B cell (primary cell): ENCODE results near the gene SETDB2. TPM values are rescaled to one million over a fixed set of nuclear protein-coding genes. Genes with fewer than 3 reads are reported as not detected.

ENCODE experiments used
- ATAC-seq: fragments of 200-7000 bp; cut with Tn5 transposase; one replicate; pipeline ENCODE4 v1.10.0; 2021; ENCODE audit warnings: low read depth, mild to moderate bottlenecking, moderate number of reproducible peaks, moderate library complexity
- CTCF ChIA-PET: fragments of 350-600 bp; sonication (Branson Sonifier 250); formaldehyde crosslinking; loops from one replicate; lab custom pipeline; 2021; ENCODE audit warnings: antibody characterized with exemption, inconsistent platforms; lab: Charles Lee
- POLR2A ChIA-PET: fragments of 350-600 bp; sonication (Branson Sonifier 250); formaldehyde crosslinking; loops from one replicate; lab custom pipeline; 2021; ENCODE audit warnings: antibody characterized with exemption; lab: Charles Lee
- DNase-seq: peaks from one replicate; pipeline ENCODE4 v3.0.0; 2013
- H2AFZ ChIP-seq: 2 replicates; pipeline ENCODE4 v1.6.1; 2012; ENCODE audit warnings: mild to moderate bottlenecking, low read depth, low read length; ENCODE audit not compliant: insufficient read depth, poor library complexity, severe bottlenecking
- H3K27ac ChIP-seq, 2 donors: 1 replicate in 1 of 2; 2 replicates in 1 of 2; pipeline ENCODE4 v1.5.1; 2012 to 2013; ENCODE audit warnings: low read length in 2 of 2, mild to moderate bottlenecking in 2 of 2, moderate library complexity in 1 of 2
- H3K27me3 ChIP-seq, 4 experiments: fragments of 200-600 bp in 1 of 4; sonication (generic) in 1 of 4; replicated peaks in 1 of 4; 1 replicate in 2 of 4; 2 replicates in 2 of 4; pipeline versions ENCODE4 v1.6.1 to v1.7.0; 2013 to 2016; ENCODE audit warnings: low read length in 3 of 4, mild to moderate bottlenecking in 2 of 4, mixed read lengths in 1 of 4, moderate library complexity in 1 of 4; ENCODE audit not compliant: insufficient read depth in 4 of 4, control insufficient read depth in 3 of 4; ENCODE audit errors: control extremely low read depth in 1 of 4
- H3K36me3 ChIP-seq, 2 experiments: replicated peaks in 1 of 2; 1 replicate in 1 of 2; 2 replicates in 1 of 2; pipeline versions ENCODE4 v1.6.1 to v1.7.1; 2013; ENCODE audit warnings: low read length in 1 of 2; ENCODE audit not compliant: insufficient read depth in 2 of 2, control insufficient read depth in 1 of 2; ENCODE audit errors: control extremely low read depth in 1 of 2, extremely low read depth in 1 of 2
- H3K4me1 ChIP-seq, 2 donors: fragments of 200-600 bp in 1 of 2; sonication (generic) in 1 of 2; 1 replicate in 1 of 2; 2 replicates in 1 of 2; pipeline versions ENCODE4 v1.5.1 to v1.6.1; 2013 to 2017; ENCODE audit warnings: low read length in 2 of 2; ENCODE audit not compliant: control insufficient read depth in 2 of 2, insufficient read depth in 2 of 2
- H3K4me2 ChIP-seq: replicated peaks from 2 replicates; pipeline ENCODE3; 2012; ENCODE audit warnings: mild to moderate bottlenecking, low read depth, low read length; ENCODE audit not compliant: poor library complexity, severe bottlenecking
- H3K4me3 ChIP-seq, 5 experiments: fragments of 200-600 bp in 1 of 5; sonication (generic) in 1 of 5; 1 replicate in 3 of 5; 2 replicates in 2 of 5; pipeline versions ENCODE4 v1.5.1 to v1.7.0; 2011 to 2016; ENCODE audit warnings: low read length in 4 of 5, mild to moderate bottlenecking in 4 of 5, low read depth in 2 of 5, control low read depth in 1 of 5, moderate library complexity in 1 of 5; ENCODE audit not compliant: insufficient read depth in 1 of 5; ENCODE audit errors: control extremely low read depth in 1 of 5, extremely low read depth in 1 of 5
- H3K79me2 ChIP-seq: fragments of 200-600 bp; sonication (generic); one replicate; pipeline ENCODE4 v1.6.0; 2016; ENCODE audit warnings: low read length; ENCODE audit not compliant: control insufficient read depth, insufficient read depth
- H3K9ac ChIP-seq: fragments of 200-600 bp; sonication (generic); 2 replicates; pipeline ENCODE4 v1.6.1; 2017; ENCODE audit warnings: mild to moderate bottlenecking, low read length, moderate library complexity
- H3K9me3 ChIP-seq, 3 donors: one replicate each; pipeline versions ENCODE4 v1.6.1 to v1.7.1; 2013; ENCODE audit warnings: low read length in 2 of 3; ENCODE audit not compliant: control insufficient read depth in 2 of 3, insufficient read depth in 1 of 3; ENCODE audit errors: control extremely low read depth in 1 of 3
- H4K20me1 ChIP-seq: 2 replicates; pipeline ENCODE4 v1.6.0; 2012; ENCODE audit warnings: mild to moderate bottlenecking, low read length; ENCODE audit not compliant: insufficient read depth, control insufficient read depth, poor library complexity, severe bottlenecking
- H3K27ac Mint-ChIP-seq: one replicate; pipeline ENCODE4 v1.8.0; 2021; ENCODE audit warnings: mixed read lengths
- H3K27me3 Mint-ChIP-seq: one replicate; pipeline ENCODE4 v1.8.0; 2021; ENCODE audit warnings: mixed read lengths
- H3K4me1 Mint-ChIP-seq: one replicate; pipeline ENCODE4 v1.8.0; 2021; ENCODE audit warnings: mixed read lengths
- H3K4me3 Mint-ChIP-seq: one replicate; pipeline ENCODE4 v1.8.0; 2021; ENCODE audit warnings: mixed read lengths
- H3K9me3 Mint-ChIP-seq: one replicate; pipeline ENCODE4 v1.8.0; 2022; ENCODE audit warnings: mixed read lengths; ENCODE audit not compliant: insufficient read depth
- EZH2 ChIP-seq: IDR thresholded peaks from 2 replicates; pipeline ENCODE4 v1.6.1; 2012; ENCODE audit warnings: borderline replicate concordance, low read depth, mild to moderate bottlenecking, moderate library complexity, low read length; ENCODE audit not compliant: insufficient read depth, poor library complexity, severe bottlenecking
- WGBS: methylation state at CpG from one replicate; pipeline ENCODE4 v1.1.5; 2013; ENCODE audit warnings: missing lambda C conversion rate; ENCODE audit not compliant: insufficient coverage; 5-methylcytosine and 5-hydroxymethylcytosine counted together
- intact Hi-C: fragments of 100-400 bp; cut with micrococcal nuclease; formaldehyde crosslinking; loops from one replicate; pipeline ENCODE4 v1.10.0; 2022
- polyA plus RNA-seq: library from polyadenylated mRNA; depleted of rRNA; stranded (reverse); fragments of >200 nt; gene quantifications from 2 replicates; pipeline ENCODE4 v1.2.3, GENCODE V29; 2012
- total RNA-seq, 2 donors: library from RNA; stranded (reverse); fragments of 120-200 nt in 1 of 2; gene quantifications; 1 replicate in 1 of 2; 2 replicates in 1 of 2; pipeline versions ENCODE4 v1.2.3 to v1.2.4, GENCODE V29; 2013 to 2022
- TF ChIP-seq, protein P1 (sequence below): fragments of 200-600 bp; IDR thresholded peaks from one replicate; pipeline ENCODE4 v1.8.0; 2022; ENCODE audit warnings: antibody characterized with exemption, mild to moderate bottlenecking

The SETDB2 gene
- total and polyA plus RNA-seq, 2 donors (not counting 1 experiment from before 2014, with no cell fraction given): 12.0 to 38.2 TPM

DNA sequence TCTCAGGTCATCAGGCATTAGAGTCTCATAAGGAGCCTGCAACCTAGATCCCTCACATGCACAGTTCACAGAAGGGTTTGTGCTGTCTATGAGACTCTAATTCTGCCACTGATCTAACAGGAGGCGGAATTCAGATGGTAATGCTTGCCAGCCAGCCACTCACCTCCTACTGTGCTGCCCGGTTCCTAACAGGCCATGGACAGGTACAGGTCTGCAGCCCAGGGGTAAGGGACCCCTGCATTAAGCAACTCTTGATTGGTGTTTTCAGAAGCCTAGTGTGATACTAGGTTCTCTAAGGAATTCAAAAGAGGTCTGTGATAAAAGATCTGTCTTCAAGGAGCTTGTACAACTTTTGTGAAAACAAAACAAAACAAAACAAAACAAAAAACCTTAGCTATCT lies 31.3 kb upstream of the SETDB2 start:
- Histone ChIP-seq H3K4me1 (no peaks in the 10 kb centered on the region), H3K27ac (no peak overlapping the region), H2AFZ (no peak overlapping the region), H3K4me3 (no peak overlapping the region), H3K9me3 (no peaks in the 10 kb centered on the region), H3K79me2 (no peaks in the 10 kb centered on the region), H3K9ac (no peak overlapping the region), H3K27me3 (no peaks in the 10 kb centered on the region), H3K36me3 (no peaks in the 10 kb centered on the region), H3K4me2 (no peak overlapping the region), H4K20me1 (no peaks in the 10 kb centered on the region)
- ATAC-seq (no peak), DNase-seq (no peak)
- Mint-ChIP-seq H3K4me3 (no peak overlapping the region), H3K4me1 (no peaks in the 10 kb centered on the region), H3K27ac (no peak overlapping the region), H3K27me3 (no peaks in the 10 kb centered on the region), H3K9me3 (no peaks in the 10 kb centered on the region)
- ChIA-PET CTCF (no interaction called here), POLR2A (no interaction called here)
- TF ChIP-seq, protein P1, sequence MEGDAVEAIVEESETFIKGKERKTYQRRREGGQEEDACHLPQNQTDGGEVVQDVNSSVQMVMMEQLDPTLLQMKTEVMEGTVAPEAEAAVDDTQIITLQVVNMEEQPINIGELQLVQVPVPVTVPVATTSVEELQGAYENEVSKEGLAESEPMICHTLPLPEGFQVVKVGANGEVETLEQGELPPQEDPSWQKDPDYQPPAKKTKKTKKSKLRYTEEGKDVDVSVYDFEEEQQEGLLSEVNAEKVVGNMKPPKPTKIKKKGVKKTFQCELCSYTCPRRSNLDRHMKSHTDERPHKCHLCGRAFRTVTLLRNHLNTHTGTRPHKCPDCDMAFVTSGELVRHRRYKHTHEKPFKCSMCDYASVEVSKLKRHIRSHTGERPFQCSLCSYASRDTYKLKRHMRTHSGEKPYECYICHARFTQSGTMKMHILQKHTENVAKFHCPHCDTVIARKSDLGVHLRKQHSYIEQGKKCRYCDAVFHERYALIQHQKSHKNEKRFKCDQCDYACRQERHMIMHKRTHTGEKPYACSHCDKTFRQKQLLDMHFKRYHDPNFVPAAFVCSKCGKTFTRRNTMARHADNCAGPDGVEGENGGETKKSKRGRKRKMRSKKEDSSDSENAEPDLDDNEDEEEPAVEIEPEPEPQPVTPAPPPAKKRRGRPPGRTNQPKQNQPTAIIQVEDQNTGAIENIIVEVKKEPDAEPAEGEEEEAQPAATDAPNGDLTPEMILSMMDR: no peak
- no peak for TF ChIP-seq EZH2
- intact Hi-C loops: no loop called here
- WGBS: 100% methylated on average over 1 of the region's 2 CpGs

DNA sequence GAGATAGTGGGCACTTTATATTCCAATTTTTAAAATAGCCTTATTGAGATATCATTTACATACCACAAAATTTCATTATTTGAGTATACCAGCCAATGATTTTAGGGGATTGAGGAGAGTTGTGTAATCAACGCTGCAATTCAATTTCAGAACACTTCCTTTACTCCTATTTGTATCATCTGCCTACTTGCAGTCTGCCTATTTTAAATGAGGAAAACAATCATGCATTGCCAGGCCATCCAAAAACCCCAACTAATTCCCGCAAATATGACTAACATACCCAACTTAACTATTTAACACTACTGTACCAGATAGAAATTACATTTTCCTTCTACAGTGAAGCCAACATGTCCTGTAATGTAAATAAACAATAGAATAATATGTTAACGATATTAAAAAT lies 26.9 kb upstream of the SETDB2 start:
- no peak overlapping the region for H3K4me3 ChIP-seq
- H3K9me3 ChIP-seq: no peaks in the 10 kb centered on the region
- no peaks in the 10 kb centered on the region for H4K20me1 ChIP-seq
- Mint-ChIP-seq H3K4me3 (no peak overlapping the region), H3K27me3 (no peaks in the 10 kb centered on the region), H3K4me1 (no peaks in the 10 kb centered on the region), H3K27ac (no peak overlapping the region), H3K9me3 (no peaks in the 10 kb centered on the region)
- no peaks in the 10 kb centered on the region for H3K36me3 ChIP-seq
- H3K4me1 ChIP-seq: no peaks in the 10 kb centered on the region
- WGBS: no CpG with 5 or more reads among the region's 3 CpGs
- H3K79me2 ChIP-seq: no peaks in the 10 kb centered on the region
- ChIA-PET CTCF (no interaction called here), POLR2A (no interaction called here)
- no peak overlapping the region for H3K9ac ChIP-seq
- H2AFZ ChIP-seq: no peak overlapping the region
- H3K4me2 ChIP-seq: no peak overlapping the region
- DNase-seq (no peak), ATAC-seq (no peak)
- intact Hi-C loops: no loop called here
- no peak overlapping the region for H3K27ac ChIP-seq
- H3K27me3 ChIP-seq: no peaks in the 10 kb centered on the region
- TF ChIP-seq, protein P1: no peak
- TF ChIP-seq EZH2: no peak
